Choroid plexus epithelial cell (primary cell): ENCODE data around the gene NRIP2.
A peak's percentile ranks its signal among the peaks of the same experiment; 100 is the strongest.

Experiments used
- DNase-seq: peaks from one replicate; pipeline ENCODE4 v3.0.0-alpha.2; 2010; ENCODE audit warnings: low read depth
- H3K4me3 ChIP-seq: 2 replicates; pipeline ENCODE4 v1.5.1; 2011; ENCODE audit warnings: low read depth, mild to moderate bottlenecking, control low read depth, low read length, moderate library complexity
- CTCF ChIP-seq: conservative IDR thresholded peaks from 2 replicates; pipeline ENCODE4 v1.5.1; 2011; ENCODE audit warnings: low read depth, mild to moderate bottlenecking, control low read depth, inconsistent platforms, low read length, moderate library complexity

NRIP2 gene

GRCh38 chr12:2791089-2791488 is 43.7 kb downstream of the NRIP2 start:
- DNase-seq: no peak
- TF ChIP-seq CTCF: no peak
- H3K4me3 ChIP-seq: no peak overlapping the region

GRCh38 chr12:2785017-2785416 is 49.8 kb downstream of the NRIP2 start:
- DNase-seq: no peak
- TF ChIP-seq CTCF: no peak
- H3K4me3 ChIP-seq: no peak overlapping the region

DNA sequence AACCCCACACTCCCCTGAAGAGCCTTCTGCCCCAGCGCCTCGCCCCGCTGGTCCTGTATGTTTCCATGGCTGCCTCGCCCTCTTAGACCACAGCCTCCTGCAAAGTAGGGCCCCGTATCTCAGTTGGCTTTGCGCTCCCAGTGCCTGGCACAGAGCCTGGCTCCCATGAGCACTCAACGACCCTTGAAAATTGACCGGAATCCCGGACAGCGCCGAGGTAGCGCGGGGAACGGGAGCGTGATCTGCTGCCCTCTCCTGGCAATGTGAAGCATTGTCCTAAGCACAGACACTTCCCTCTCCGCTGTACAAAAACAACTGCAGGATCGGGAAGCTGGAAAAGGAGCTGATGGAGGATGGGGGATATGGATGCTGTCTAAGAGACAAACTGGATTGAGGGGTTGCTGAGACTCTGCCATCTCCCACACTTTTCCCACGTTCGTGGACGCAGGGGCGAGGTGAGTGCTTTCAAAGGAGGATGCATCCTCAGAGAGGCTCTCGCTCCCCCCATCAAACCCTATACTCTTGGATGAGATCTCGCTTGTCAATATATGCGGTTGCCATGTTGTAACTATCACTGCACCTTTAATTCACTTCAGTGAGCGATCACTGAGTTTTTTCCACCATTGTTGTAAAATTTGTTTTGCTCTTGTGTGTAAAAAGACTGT is 50.8 kb downstream of the NRIP2 start:
- no peak overlapping the region for H3K4me3 ChIP-seq
- DNase-seq: peak; percentile 58
- peak; percentile 94 for TF ChIP-seq CTCF

- H3K4me3 ChIP-seq: no peak overlapping the region
- no peak for TF ChIP-seq CTCF
- DNase-seq: no peak
These were observed 55.6 kb downstream of the NRIP2 start for GRCh38 chr12:2779281-2779680.

DNA sequence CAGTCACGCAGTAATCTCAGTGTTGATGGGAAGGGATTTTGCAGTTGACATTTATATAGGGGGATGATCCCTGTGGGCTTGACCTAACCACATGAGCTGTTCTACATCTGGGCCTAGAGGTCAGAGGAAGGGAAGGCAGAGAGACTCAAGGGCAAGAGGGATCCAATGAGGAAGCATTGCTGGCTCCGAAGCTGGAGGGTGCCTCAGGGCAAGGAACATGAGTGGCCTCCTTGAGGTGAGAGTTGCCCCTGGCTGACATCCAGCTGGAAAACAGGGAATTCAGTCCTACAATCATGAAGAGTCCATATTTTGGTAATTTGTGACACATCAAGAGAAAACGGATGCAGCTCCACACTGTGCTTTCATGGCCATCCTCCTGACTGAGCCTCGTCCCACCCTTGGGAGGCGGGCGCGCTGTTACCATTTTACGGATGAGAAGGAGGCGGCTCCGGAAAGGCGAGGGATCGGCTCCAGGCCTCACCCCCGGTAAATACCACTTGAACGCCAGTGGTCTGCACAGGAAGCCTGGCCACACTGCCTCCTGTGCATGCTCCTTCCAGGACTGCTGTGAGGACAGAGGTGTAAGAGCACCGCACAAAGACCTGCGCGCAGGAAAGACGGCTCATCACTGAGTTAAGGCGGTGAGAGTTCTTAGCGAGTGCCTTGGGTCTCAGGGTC is 58.6 kb downstream of the NRIP2 start:
- DNase-seq: no peak
- no peak overlapping the region for H3K4me3 ChIP-seq
- no peak for TF ChIP-seq CTCF

- H3K4me3 ChIP-seq: no peak overlapping the region
- DNase-seq: no peak
- TF ChIP-seq CTCF: no peak
These were observed 59.4 kb downstream of the NRIP2 start for GRCh38 chr12:2775431-2775830.
